IMR-90 (cell line): ENCODE data around the gene MTG1.

Experiments used
- CTCF ChIP-seq: conservative IDR thresholded peaks from 2 replicates; pipeline ENCODE4 v1.5.1; 2012; ENCODE audit warnings: mild to moderate bottlenecking, low read depth, low read length, improper control_type of control experiment
- MXI1 ChIP-seq: IDR thresholded peaks from 2 replicates; pipeline ENCODE4 v1.6.1; 2012; ENCODE audit warnings: low read depth, mild to moderate bottlenecking, low read length, moderate library complexity, borderline replicate concordance
- POLR2A ChIP-seq: IDR thresholded peaks from 2 replicates; pipeline ENCODE4 v1.6.1; 2012; ENCODE audit warnings: mild to moderate bottlenecking, low read depth, low read length

- TF ChIP-seq CTCF, result no peak
- TF ChIP-seq POLR2A, result no peak
- no peak for TF ChIP-seq MXI1
Measured at GRCh38 chr10:133445268-133445732, 51.3 kb downstream of the MTG1 start.
